ENCODE data around the gene SHC3.

The SHC3 gene

GRCh38 chr9:88990729-88991065 is 187.9 kb downstream of the SHC3 start:
- H3K9me3 ChIP-seq = no peaks in the 10 kb centered on the region
- H3K36me3 ChIP-seq = no peaks in the 10 kb centered on the region
- H3K4me1 ChIP-seq (ENCODE audit: control insufficient read depth in 1 of 2, insufficient read depth in 1 of 2, low read depth in 1 of 2, low read length in 1 of 2) = peaks cover 35 to 42% of the 10 kb centered on the region in 2 experiments
- no peak overlapping the region for H3K27ac ChIP-seq
- H3K27me3 ChIP-seq = peaks cover 28% of the 10 kb centered on the region
- TF ChIP-seq, protein P1, sequence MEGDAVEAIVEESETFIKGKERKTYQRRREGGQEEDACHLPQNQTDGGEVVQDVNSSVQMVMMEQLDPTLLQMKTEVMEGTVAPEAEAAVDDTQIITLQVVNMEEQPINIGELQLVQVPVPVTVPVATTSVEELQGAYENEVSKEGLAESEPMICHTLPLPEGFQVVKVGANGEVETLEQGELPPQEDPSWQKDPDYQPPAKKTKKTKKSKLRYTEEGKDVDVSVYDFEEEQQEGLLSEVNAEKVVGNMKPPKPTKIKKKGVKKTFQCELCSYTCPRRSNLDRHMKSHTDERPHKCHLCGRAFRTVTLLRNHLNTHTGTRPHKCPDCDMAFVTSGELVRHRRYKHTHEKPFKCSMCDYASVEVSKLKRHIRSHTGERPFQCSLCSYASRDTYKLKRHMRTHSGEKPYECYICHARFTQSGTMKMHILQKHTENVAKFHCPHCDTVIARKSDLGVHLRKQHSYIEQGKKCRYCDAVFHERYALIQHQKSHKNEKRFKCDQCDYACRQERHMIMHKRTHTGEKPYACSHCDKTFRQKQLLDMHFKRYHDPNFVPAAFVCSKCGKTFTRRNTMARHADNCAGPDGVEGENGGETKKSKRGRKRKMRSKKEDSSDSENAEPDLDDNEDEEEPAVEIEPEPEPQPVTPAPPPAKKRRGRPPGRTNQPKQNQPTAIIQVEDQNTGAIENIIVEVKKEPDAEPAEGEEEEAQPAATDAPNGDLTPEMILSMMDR (IDR thresholded peaks at IDR 0.05) = no peak
- peak overlapping the region; percentile 8 to 66 for H3K4me3 ChIP-seq (ENCODE audit: low read depth in 1 of 2, low read length in 1 of 2)

- TF ChIP-seq, protein P1 (IDR thresholded peaks at IDR 0.05) = no peak
- no peaks in the 10 kb centered on the region for H3K36me3 ChIP-seq
- peaks cover 28% of the 10 kb centered on the region for H3K27me3 ChIP-seq
- H3K4me3 ChIP-seq (ENCODE audit: low read depth in 1 of 2, low read length in 1 of 2) = no peak overlapping the region
- no peak overlapping the region for H3K27ac ChIP-seq
- peaks cover 35 to 42% of the 10 kb centered on the region in 2 experiments for H3K4me1 ChIP-seq (ENCODE audit: control insufficient read depth in 1 of 2, insufficient read depth in 1 of 2, low read depth in 1 of 2, low read length in 1 of 2)
- H3K9me3 ChIP-seq = no peaks in the 10 kb centered on the region
Measured at GRCh38 chr9:88990041-88990728, 188.4 kb downstream of the SHC3 start.

DNA sequence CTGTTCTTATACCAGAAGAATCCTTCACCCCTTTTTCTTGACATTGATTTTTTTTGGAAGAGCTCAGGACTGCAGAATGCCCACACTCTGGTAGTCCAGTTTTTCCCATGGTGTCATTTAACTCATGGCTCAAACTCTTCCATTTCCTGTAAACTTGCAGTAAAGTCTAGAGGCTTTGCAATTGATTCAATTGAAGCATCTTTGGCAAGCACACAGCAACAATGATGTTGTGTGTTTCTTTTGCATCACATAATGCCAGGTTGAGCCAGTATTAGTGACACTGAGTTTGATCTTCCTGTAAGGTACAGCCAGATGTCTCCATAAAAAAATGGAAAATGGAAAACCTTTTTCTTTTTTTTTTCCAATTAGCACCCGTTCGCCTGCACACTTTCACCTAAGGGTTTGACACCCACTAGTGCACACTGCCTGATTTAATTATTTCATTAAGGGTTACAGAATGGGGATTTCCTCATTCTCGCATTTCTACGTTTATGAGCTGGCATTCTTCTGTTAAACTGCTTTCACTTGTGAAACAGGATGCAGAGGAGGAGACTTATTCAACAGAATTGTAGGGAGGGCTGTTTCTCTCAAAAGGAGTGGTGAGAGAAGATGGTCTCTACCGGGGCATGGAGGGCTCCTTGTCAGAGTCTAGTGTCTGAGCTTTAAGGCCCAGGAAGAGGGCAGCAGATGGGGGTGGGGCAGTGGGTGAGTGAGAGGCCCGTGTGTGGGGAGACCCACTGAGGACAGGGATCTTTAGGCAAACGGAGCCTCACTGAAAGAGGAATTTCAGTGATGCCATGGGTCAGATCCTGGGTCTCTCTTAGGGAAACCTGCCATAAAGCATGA is 189.6 kb downstream of the SHC3 start:
- Histone ChIP-seq H3K27me3 (peaks cover 28% of the 10 kb centered on the region), H3K4me3 (ENCODE audit: low read depth in 1 of 2, low read length in 1 of 2) (no peak overlapping the region), H3K36me3 (no peaks in the 10 kb centered on the region), H3K27ac (no peak overlapping the region), H3K4me1 (ENCODE audit: control insufficient read depth in 1 of 2, insufficient read depth in 1 of 2, low read depth in 1 of 2, low read length in 1 of 2) (peaks cover 35 to 42% of the 10 kb centered on the region in 2 experiments), H3K9me3 (no peaks in the 10 kb centered on the region)
- TF ChIP-seq, protein P1 (IDR thresholded peaks at IDR 0.05) = no peak

DNA sequence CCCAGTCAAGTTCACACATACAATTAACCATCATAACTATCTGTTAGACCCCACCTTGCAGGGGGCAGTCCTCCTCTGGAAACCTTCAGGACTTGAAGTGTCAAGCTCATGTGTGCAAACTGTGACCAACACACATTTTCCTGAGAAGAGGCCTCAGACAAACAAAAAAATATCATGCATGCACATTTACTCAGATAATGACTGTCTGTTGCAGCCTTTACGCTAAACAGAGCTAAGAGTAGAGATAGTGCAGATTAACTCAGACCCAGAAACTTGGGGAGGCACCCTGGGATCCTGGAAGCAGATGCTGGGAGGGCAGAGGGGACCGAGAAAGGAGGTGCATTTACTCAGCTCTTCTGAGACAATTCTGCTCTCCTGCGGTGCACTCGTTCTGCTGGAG is 191.0 kb downstream of the SHC3 start:
- peaks cover 30 to 35% of the 10 kb centered on the region in 2 experiments for H3K4me1 ChIP-seq (ENCODE audit: control insufficient read depth in 1 of 2, insufficient read depth in 1 of 2, low read depth in 1 of 2, low read length in 1 of 2)
- no peak overlapping the region for H3K27ac ChIP-seq
- H3K36me3 ChIP-seq = no peaks in the 10 kb centered on the region
- H3K27me3 ChIP-seq = peaks cover 26% of the 10 kb centered on the region
- H3K9me3 ChIP-seq = no peaks in the 10 kb centered on the region
- TF ChIP-seq, protein P1 (IDR thresholded peaks at IDR 0.05) = no peak
- no peak overlapping the region for H3K4me3 ChIP-seq (ENCODE audit: low read depth in 1 of 2, low read length in 1 of 2)

DNA sequence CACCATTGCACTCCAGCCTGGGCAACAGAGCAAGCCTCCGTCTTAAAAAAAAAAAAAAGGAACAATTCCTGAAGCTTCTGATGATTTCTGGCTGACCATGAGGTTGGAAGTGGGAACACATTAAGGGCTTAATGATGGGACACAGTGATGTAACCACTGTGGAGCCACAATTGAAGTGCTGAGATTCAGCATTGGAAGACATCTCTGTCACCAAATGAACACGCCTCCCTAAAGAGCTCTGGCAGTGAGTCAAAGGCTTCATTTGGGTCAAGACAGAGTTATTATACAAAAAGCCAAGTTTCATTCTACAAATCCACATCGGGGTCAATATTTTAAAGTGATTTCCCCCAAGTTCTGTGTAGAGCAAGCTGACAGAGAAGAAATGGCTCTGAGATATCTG is 191.8 kb downstream of the SHC3 start:
- peaks cover 17% of the 10 kb centered on the region for H3K27me3 ChIP-seq
- TF ChIP-seq, protein P1 (IDR thresholded peaks at IDR 0.05) = no peak
- H3K4me1 ChIP-seq (ENCODE audit: control insufficient read depth in 1 of 2, insufficient read depth in 1 of 2, low read depth in 1 of 2, low read length in 1 of 2) = peaks cover 21 to 26% of the 10 kb centered on the region in 2 experiments
- H3K36me3 ChIP-seq = no peaks in the 10 kb centered on the region
- H3K27ac ChIP-seq = no peak overlapping the region
- no peaks in the 10 kb centered on the region for H3K9me3 ChIP-seq
- H3K4me3 ChIP-seq (ENCODE audit: low read depth in 1 of 2, low read length in 1 of 2) = no peak overlapping the region

Data from neutrophil (primary cell).